Measurements from ENCODE around the gene MCCC2.
"Not testable (repeated sequence)": the region's sequence is repeated elsewhere in the genome, so short reads cannot be mapped to it uniquely, and the experiment has no call there.

GRCh38 chr5:71571811-71572210, 15.3 kb upstream of the MCCC2 start:
- not testable (repeated sequence) for TF ChIP-seq CTCF (IDR thresholded peaks at IDR 0.05); EZH2 (IDR thresholded peaks at IDR 0.05; ENCODE audit: borderline replicate concordance, insufficient read depth, low read depth, low read length, poor library complexity, severe bottlenecking)

All from B cell (primary cell).